Motor neuron (in vitro differentiated cells): Measurements from ENCODE around the gene XRCC1. TPM values are rescaled to one million over a fixed set of nuclear protein-coding genes. Genes with fewer than 3 reads are reported as not detected.

ENCODE experiments used
- ATAC-seq, 8 experiments: fragments of 200-7000 bp; cut with Tn5 transposase; replicated peaks in 6 of 8; 2 replicates each; pipeline ENCODE4 v1.8.0; 2021; ENCODE audit warnings: mild to moderate bottlenecking in 8 of 8, moderate library complexity in 8 of 8
- H3K27ac ChIP-seq, 2 donors: fragments of 250-450 bp; sonication (Bioruptor Pico); 2 replicates each; pipeline ENCODE4 v1.9.0; 2021; ENCODE audit warnings: antibody characterized with exemption in 2 of 2, mild to moderate bottlenecking in 2 of 2, moderate library complexity in 1 of 2
- H3K4me1 ChIP-seq, 2 donors: fragments of 250-450 bp; sonication (Bioruptor Pico); replicated peaks in 1 of 2; 2 replicates each; pipeline ENCODE4 v1.6.1; 2021; ENCODE audit warnings: antibody characterized with exemption in 2 of 2, mild to moderate bottlenecking in 2 of 2, moderate library complexity in 1 of 2
- H3K4me3 ChIP-seq, 5 donors: fragments of 250-450 bp; sonication (Bioruptor Pico); 2 replicates each; pipeline ENCODE4 v1.9.0; 2021; ENCODE audit warnings: antibody characterized with exemption in 5 of 5, mild to moderate bottlenecking in 5 of 5, moderate library complexity in 4 of 5
- WGBS, 10 experiments: fragments of 450-650 bp; shearing (Covaris generic); methylation state at CpG; one replicate each; pipeline ENCODE4 v1.0.0; 2022; 5-methylcytosine and 5-hydroxymethylcytosine counted together
- in situ Hi-C, 9 experiments: fragments of 400-800 bp; cut with MboI; loops; one replicate each; pipeline ENCODE4 v1.15.0; 2021; ENCODE audit warnings: low sequenced_read_pairs in 9 of 9, low pct_unique_long_range_greater_than_20kb in 2 of 9; ENCODE audit not compliant: unreplicated experiment in 9 of 9
- total RNA-seq, 8 experiments: library from RNA; unstranded; fragments of 300-600 nt; gene quantifications; 2 replicates each; pipeline versions ENCODE4 v1.2.3 to v1.2.4, GENCODE V29; 2022

The XRCC1 gene
- total RNA-seq, 8 experiments from 2014 or later, result 7.2 to 62.1 (median 30.1) TPM

GRCh38 chr19:43584484-43584883, 9.2 kb upstream of the XRCC1 start:
- no peak for ATAC-seq
- Histone ChIP-seq H3K4me1 (peaks cover 2 to 6% of the 10 kb centered on the region in 2 donors), H3K4me3 (no peak overlapping the region), H3K27ac (no peak overlapping the region)
- WGBS, 10 experiments, result 80 to 100% (median 100%) methylated on average over 1 of the region's 1 CpG; no CpG with 5 or more reads in 4 of the 10 experiments
- in situ Hi-C loops, result no loop called here

DNA sequence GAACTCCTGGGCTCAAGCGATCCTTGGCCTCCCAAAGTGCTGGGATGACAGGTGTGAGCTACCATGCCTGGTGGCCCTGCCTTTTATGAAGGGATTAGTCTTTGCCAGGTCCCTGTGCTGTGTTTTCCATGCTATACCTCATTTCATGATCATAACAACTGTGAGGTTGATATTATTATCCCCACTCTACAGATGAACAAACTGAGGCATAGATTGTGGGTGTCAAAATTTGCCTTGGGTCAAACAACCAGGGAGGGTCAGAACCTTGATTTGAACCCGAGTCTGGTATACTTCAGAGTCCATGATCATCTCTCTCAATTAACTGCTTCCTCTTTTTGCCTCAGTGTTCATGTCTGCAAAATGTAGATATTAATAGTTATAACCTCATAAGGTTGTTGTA, 7.2 kb upstream of the XRCC1 start:
- no peak for ATAC-seq
- H3K4me1 ChIP-seq, result peaks cover 2 to 6% of the 10 kb centered on the region in 2 donors
- 0 to 100% (median 66%) methylated on average over 1 to 2 of the region's 2 CpGs; no CpG with 5 or more reads in 4 of the 10 experiments for WGBS, 10 experiments
- no peak overlapping the region for H3K4me3 ChIP-seq
- in situ Hi-C loops, result no loop called here
- H3K27ac ChIP-seq, result no peak overlapping the region

DNA sequence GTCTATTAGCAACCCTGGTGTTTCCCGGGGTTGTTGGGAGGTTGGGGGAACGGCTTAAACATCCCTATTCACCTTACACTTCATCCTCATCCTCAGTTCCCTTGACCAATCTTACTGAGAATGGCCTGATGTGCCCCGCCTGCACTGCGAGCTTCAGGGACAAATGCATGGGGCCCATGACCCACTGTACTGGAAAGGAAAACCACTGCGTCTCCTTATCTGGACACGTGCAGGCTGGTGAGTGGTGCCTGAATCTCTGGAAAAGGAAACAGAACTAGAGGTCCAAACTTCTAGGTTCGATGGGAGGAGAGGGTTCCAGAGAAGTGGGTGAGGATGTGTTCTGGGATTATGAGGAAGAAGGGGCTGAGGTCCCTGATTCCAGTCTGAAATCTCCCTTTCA, 6.1 kb upstream of the XRCC1 start:
- Histone ChIP-seq H3K4me3 (no peak overlapping the region), H3K4me1 (peaks cover 2 to 6% of the 10 kb centered on the region in 2 donors), H3K27ac (no peak overlapping the region)
- ATAC-seq, result no peak
- in situ Hi-C loops, result no loop called here
- WGBS, 10 experiments, result 0 to 89% (median 73%) methylated on average over 1 to 4 of the region's 7 CpGs; no CpG with 5 or more reads in 4 of the 10 experiments

DNA sequence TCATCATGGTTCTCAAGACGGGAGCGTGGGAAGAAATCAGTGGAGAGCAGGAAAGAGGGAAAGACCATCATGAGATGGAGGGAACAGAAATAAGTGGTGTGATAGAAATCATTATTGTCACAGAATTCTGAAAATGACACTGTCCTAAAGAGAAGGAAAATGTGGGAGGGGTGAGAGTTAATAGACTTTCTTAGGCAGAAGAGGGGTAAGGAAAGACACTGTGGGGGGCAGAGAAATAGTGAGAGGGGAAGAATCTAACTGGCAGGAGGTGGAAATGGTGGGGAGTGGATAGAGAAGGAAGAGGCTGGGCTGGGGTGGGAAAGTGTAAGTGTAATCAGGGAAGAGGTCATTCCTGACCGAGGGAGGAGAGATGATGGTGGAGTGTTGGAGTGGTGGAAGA, 3.5 kb upstream of the XRCC1 start:
- in situ Hi-C loops, result no loop called here
- WGBS, 10 experiments, result 80 to 100% (median 90%) methylated on average over 1 to 3 of the region's 3 CpGs; no CpG with 5 or more reads in 5 of the 10 experiments
- no peak for ATAC-seq
- no peak overlapping the region for H3K27ac ChIP-seq
- peaks cover 12 to 14% of the 10 kb centered on the region in 2 donors for H3K4me1 ChIP-seq
- H3K4me3 ChIP-seq, result no peak overlapping the region

DNA sequence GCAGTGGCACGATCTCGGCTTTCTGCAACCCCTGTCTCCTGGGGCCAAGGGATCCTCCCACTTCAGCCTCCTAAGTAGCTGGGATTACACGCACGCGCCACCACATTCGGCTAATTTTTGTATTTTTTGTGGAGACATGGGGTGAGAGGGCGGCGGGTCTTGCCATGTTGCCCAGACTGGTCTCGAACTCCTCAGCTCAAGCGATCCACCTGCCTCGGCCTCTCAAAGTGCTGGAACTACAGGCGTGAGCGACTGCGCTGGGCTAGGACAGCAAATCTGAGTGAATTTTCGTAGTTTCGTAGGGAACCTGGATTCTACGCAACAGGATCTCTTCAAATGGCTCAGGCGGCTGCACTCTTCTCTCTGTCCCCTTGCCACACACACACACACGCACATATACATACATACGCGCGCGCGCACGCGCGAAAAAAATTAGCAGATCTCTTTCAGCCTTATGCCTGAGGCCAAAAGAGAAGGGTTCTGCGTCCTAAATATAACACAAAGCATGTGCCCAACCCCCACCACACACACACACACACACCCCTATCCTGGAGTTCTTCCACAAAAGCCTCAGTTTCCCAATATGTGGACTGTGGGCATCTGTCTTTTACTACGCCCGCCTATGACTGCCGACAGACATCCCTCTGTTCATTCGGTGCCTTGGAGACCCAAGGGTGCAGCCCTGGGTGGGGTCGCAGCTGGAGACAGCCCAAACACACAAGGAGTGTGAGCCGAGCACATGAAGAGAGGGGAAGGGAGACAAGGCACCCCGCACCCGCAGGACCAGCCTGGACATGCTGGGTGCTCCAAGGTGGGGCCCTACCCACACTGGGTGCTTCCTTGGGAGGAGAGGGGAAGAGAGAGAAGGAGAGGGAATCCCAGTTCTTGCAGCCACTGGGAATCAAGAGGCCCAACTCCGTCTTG, 890 bp upstream of the XRCC1 start:
- 44 to 88% (median 73%) methylated on average over 1 to 25 of the region's 37 CpGs; no CpG with 5 or more reads in 1 of the 10 experiments for WGBS, 10 experiments
- in situ Hi-C loops, result no loop called here
- Histone ChIP-seq H3K4me1 (peaks cover 12 to 19% of the 10 kb centered on the region in 2 donors), H3K4me3 (peak overlapping the region; percentile 22 to 83 (median 26)), H3K27ac (peak overlapping the region; percentile 69 to 73)
- peak in 2 of 8 experiments; percentile 0 to 2 for ATAC-seq

GRCh38 chr19:43574424-43575155, 737 bp downstream of the XRCC1 start:
- Histone ChIP-seq H3K27ac (peak overlapping the region; percentile 43 to 74), H3K4me3 (peak overlapping the region; percentile 54 to 83 (median 61)), H3K4me1 (peaks cover 10 to 12% of the 10 kb centered on the region in 2 donors)
- ATAC-seq, result no peak
- in situ Hi-C loops, result no loop called here
- 0 to 100% (median 17%) methylated on average over 1 to 8 of the region's 12 CpGs; no CpG with 5 or more reads in 1 of the 10 experiments for WGBS, 10 experiments

GRCh38 chr19:43572171-43572588, 3.1 kb downstream of the XRCC1 start:
- peaks cover 10 to 12% of the 10 kb centered on the region in 2 donors for H3K4me1 ChIP-seq
- ATAC-seq, result peak in 1 of 8 experiments; percentile 7
- H3K4me3 ChIP-seq, result no peak overlapping the region
- no peak overlapping the region for H3K27ac ChIP-seq
- 60 to 100% (median 96%) methylated on average over 1 to 3 of the region's 3 CpGs; no CpG with 5 or more reads in 2 of the 10 experiments for WGBS, 10 experiments
- in situ Hi-C loops, result no loop called here

DNA sequence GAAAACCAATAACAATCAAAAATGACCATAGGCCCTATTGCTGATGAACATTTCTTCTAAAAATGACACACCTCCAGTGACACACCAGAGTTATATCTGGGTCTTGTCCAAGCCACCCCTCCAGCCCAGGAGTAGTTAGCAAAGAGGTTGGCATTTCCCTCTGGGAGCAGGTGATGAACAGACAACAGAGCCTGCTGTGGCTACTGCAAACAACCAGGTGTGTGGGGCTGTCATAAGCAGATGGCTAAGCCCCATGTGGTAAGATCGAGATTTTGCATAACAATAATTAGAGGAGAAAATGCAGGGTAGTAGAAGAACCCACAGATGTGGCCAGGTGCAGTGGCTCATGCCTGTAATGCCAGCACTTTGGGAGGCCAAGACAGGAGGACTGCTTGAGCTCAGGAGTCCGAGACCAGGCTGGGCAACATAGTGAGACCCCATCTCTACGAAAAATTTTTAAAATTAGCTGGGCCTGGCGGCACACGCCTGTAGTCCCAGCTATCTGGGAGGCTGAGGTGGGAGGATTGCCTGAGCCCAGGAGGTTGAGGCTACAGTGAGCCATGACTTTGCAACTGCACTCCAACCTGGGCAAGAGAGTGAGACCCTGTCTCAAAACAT, 5.0 kb downstream of the XRCC1 start:
- H3K4me3 ChIP-seq, result no peak overlapping the region
- no peak overlapping the region for H3K27ac ChIP-seq
- ATAC-seq, result no peak
- in situ Hi-C loops, result no loop called here
- peaks cover 6 to 9% of the 10 kb centered on the region in 2 donors for H3K4me1 ChIP-seq
- 100% methylated on average over 3 of the region's 5 CpGs; no CpG with 5 or more reads in 9 of the 10 experiments for WGBS, 10 experiments

DNA sequence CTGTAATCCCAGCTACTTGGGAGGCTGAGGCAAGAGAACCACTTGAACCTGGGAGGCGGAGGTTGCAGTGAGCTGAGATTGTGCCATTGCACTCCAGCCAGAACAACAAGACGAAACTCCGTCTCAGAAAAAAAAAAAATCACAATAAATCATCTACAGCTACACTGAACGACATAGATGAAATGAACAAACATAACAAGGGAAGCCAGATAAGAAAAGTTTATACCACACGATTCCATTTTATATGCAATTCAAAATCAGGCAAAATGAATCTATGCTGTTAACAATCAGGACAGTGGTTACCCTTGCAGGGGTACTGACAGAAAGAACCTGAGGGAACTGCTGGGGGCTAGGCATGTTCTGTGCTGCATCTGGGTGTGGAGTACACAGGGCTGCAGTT, 5.7 kb downstream of the XRCC1 start:
- Histone ChIP-seq H3K4me1 (peaks cover 6 to 8% of the 10 kb centered on the region in 2 donors), H3K4me3 (no peak overlapping the region), H3K27ac (no peak overlapping the region)
- ATAC-seq, result no peak
- 33 to 100% (median 92%) methylated on average over 1 to 4 of the region's 5 CpGs; no CpG with 5 or more reads in 1 of the 10 experiments for WGBS, 10 experiments
- in situ Hi-C loops, result no loop called here

- 44 to 100% (median 85%) methylated on average over 1 to 8 of the region's 9 CpGs; no CpG with 5 or more reads in 2 of the 10 experiments for WGBS, 10 experiments
- no peak overlapping the region for H3K4me3 ChIP-seq
- no peak overlapping the region for H3K27ac ChIP-seq
- in situ Hi-C loops, result no loop called here
- no peak for ATAC-seq
- no peaks in the 10 kb centered on the region for H3K4me1 ChIP-seq
Measured at GRCh38 chr19:43564800-43565199, 10.5 kb downstream of the XRCC1 start.

DNA sequence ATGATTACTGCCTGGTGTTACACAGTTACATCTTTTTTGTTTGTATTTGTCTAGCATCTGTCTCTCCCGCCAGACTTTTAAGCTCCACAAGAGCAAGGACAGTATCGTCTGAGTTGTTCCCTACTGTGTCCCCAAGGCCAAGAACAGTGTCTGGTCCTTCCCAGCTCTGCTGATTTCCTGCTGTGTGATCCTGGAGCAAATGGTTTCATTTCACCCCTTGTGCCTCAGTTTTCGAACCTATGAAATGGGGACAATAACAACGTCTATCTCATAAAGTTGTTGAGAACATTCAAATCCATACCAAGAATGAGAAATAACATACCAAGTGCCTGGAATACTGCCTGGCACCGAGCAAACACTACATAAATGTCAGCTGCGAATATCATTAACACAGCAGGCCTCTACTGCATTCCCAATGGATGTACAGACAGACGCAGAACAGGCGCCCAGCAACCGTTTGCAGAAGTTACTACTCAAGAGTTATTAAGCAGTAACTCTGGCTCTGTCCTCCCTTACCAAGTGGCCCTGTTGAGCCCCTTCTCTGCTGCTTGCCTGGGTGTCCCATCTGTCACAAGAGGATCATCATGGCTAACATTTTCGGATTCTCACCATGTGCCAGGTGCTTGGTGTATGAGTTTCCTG, 11.4 kb downstream of the XRCC1 start:
- 53 to 93% (median 88%) methylated on average over 2 to 9 of the region's 10 CpGs for WGBS, 10 experiments
- in situ Hi-C loops, result no loop called here
- Histone ChIP-seq H3K4me3 (no peak overlapping the region), H3K4me1 (no peaks in the 10 kb centered on the region), H3K27ac (no peak overlapping the region)
- ATAC-seq, result peak in 1 of 8 experiments; percentile 51

DNA sequence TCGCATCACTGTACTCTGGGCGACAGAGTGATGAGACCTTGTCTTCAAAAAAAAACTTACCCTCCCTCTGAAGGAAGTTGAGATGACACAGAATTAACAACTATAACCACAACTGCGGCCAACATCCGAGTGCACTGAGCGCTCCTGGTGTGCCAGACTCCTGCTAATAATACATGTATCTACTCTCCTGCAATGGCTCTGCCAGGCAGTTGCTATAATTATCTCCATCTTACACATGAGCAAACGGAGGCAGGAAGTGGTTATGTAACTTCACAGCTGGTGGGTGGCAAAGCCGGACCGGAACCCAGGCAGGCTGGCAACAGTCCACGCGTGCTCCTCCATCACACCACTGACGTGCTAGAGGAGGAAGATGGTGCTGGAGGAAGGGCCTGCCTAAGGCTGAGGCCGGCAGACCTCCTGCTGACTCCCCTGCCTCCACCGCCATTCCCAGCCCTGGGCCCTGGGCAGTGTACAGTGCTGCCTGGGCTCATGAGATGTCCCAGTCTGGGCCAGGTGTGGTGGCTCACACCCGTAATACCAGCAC, 12.6 kb downstream of the XRCC1 start:
- WGBS, 10 experiments, result 43 to 100% (median 95%) methylated on average over 3 to 10 of the region's 14 CpGs; no CpG with 5 or more reads in 5 of the 10 experiments
- Histone ChIP-seq H3K4me3 (no peak overlapping the region), H3K27ac (no peak overlapping the region), H3K4me1 (no peaks in the 10 kb centered on the region)
- no peak for ATAC-seq
- in situ Hi-C loops, result no loop called here
